HL-60 (cell line): Measurements from ENCODE around the gene CKLF.
"Not testable (repeated sequence)": the region's sequence is repeated elsewhere in the genome, so short reads cannot be mapped to it uniquely, and the experiment has no call there.

Experiments used
- DNase-seq, 2 experiments: peaks; one replicate each; pipeline ENCODE4 v3.0.0-alpha.2; 2010 to 2020; ENCODE audit warnings: low read depth in 1 of 2, low spot score in 1 of 2
- H3K27ac ChIP-seq: fragments of 250-450 bp; sonication (Bioruptor Pico); replicated peaks from 2 replicates; pipeline ENCODE4 v1.5.1; 2020; ENCODE audit warnings: mild to moderate bottlenecking, moderate library complexity
- H3K27me3 ChIP-seq: fragments of 250-450 bp; sonication (Bioruptor Pico); 2 replicates; pipeline ENCODE4 v1.5.1; 2021; ENCODE audit warnings: mild to moderate bottlenecking, moderate library complexity; ENCODE audit not compliant: insufficient read depth, poor library complexity, severe bottlenecking
- H3K4me3 ChIP-seq: replicated peaks from 2 replicates; pipeline ENCODE4 v1.5.1; 2011; ENCODE audit warnings: mild to moderate bottlenecking, control low read depth, low read length; ENCODE audit not compliant: insufficient read depth
- CTCF ChIP-seq: IDR thresholded peaks from one replicate; pipeline ENCODE4 v1.5.1; 2011; ENCODE audit warnings: low read length, control low read depth, inconsistent platforms; ENCODE audit not compliant: insufficient read depth
- GABPA ChIP-seq: IDR thresholded peaks from 2 replicates; pipeline ENCODE4 v1.6.1; 2012; ENCODE audit warnings: low read depth
- POLR2AphosphoS5 ChIP-seq: IDR thresholded peaks from 2 replicates; pipeline ENCODE4 v1.6.1; 2012; ENCODE audit warnings: low read depth
- REST ChIP-seq: IDR thresholded peaks from 2 replicates; pipeline ENCODE4 v1.6.1; 2012; ENCODE audit warnings: low read depth; ENCODE audit not compliant: insufficient replicate concordance
- SPI1 ChIP-seq: IDR thresholded peaks from 2 replicates; pipeline ENCODE4 v1.6.1; 2012; ENCODE audit warnings: low read depth, mild to moderate bottlenecking, borderline replicate concordance

CKLF gene

GRCh38 chr16:66605979-66606751 lies 53.8 kb downstream of the CKLF start:
- Histone ChIP-seq H3K27ac (peak overlapping the region; percentile 75), H3K27me3 (no peaks in the 10 kb centered on the region), H3K4me3 (peak overlapping the region; percentile 84)
- peak in 1 of 2 experiments; percentile 25 for DNase-seq
- TF ChIP-seq SPI1 (peak; percentile 86), CTCF (no peak)

- Histone ChIP-seq H3K4me3 (no peak overlapping the region), H3K27ac (no peak overlapping the region), H3K27me3 (no peaks in the 10 kb centered on the region)
- peak; percentile 60 to 83 for DNase-seq
- TF ChIP-seq REST: no peak
- TF ChIP-seq CTCF: peak; percentile 70
- no peak for TF ChIP-seq GABPA
- TF ChIP-seq SPI1: peak; percentile 74; the same call in 1 of the 2 replicates
- peak; percentile 39; the same call in 1 of the 2 replicates for TF ChIP-seq POLR2AphosphoS5
Observed at GRCh38 chr16:66608241-66609138, 56.1 kb downstream of the CKLF start.

- Histone ChIP-seq H3K4me3 (no peak overlapping the region), H3K27me3 (no peaks in the 10 kb centered on the region), H3K27ac (no peak overlapping the region)
- TF ChIP-seq CTCF: no peak
- no peak for TF ChIP-seq POLR2AphosphoS5
- no peak for TF ChIP-seq SPI1
- DNase-seq: no peak
Observed at GRCh38 chr16:66609139-66609510, 56.7 kb downstream of the CKLF start.

- Histone ChIP-seq H3K4me3 (no peak overlapping the region), H3K27me3 (no peaks in the 10 kb centered on the region), H3K27ac (no peak overlapping the region)
- DNase-seq: no peak
- TF ChIP-seq REST (no peak), CTCF (no peak), GABPA (no peak), SPI1 (no peak), POLR2AphosphoS5 (no peak)
Observed at GRCh38 chr16:66610111-66610820, 57.9 kb downstream of the CKLF start.

- not testable (repeated sequence) for H3K4me3 ChIP-seq, H3K27ac ChIP-seq, DNase-seq, H3K27me3 ChIP-seq
Observed at GRCh38 chr16:66611911-66612310, 59.5 kb downstream of the CKLF start.
